GM12878 (cell line): ENCODE measurements around the gene CFAP90. TPM values are rescaled to one million over a fixed set of nuclear protein-coding genes. Genes with fewer than 3 reads are reported as not detected.

Experiments
- ATAC-seq: fragments of 200-7000 bp; cut with Tn5 transposase; 3 replicates; pipeline ENCODE4 v1.9.1; 2020; ENCODE audit warnings: mild to moderate bottlenecking, moderate library complexity
- BruUV-seq: library from RNA; stranded (reverse); fragments of 400-500 nt; replicated peaks from 2 replicates; lab custom pipeline; 2021; lab: Mats Ljungman, UMichigan
- CTCF ChIA-PET: fragments of 300-600 bp; sonication (Branson Sonifier 250); formaldehyde crosslinking; extraction: SDS; loops from one replicate; lab custom pipeline; 2021; ENCODE audit warnings: inconsistent platforms; lab: Yijun Ruan, JAX
- POLR2A ChIA-PET: fragments of 350-600 bp; formaldehyde crosslinking; extraction: SDS; loops from one replicate; lab custom pipeline; 2021; ENCODE audit warnings: inconsistent platforms; lab: Charles Lee
- RAD21 ChIA-PET: fragments of 300-600 bp; sonication (Branson Sonifier 250); formaldehyde crosslinking; loops from one replicate; lab custom pipeline; 2023; ENCODE audit warnings: antibody characterized with exemption; ENCODE audit not compliant: unreplicated experiment; lab: Charles Lee
- SMC1A ChIA-PET: fragments of 300-600 bp; sonication (Branson Sonifier 250); formaldehyde crosslinking; loops from one replicate; lab custom pipeline; 2023; ENCODE audit not compliant: unreplicated experiment, uncharacterized antibody; lab: Charles Lee
- DNase-seq: peaks from one replicate; pipeline ENCODE4 v3.0.0-alpha.2; 2011; ENCODE audit warnings: low read depth, low spot score
- FAIRE-seq: peaks from 3 replicates; lab custom pipeline; 2011; peaks lifted over from hg19 to GRCh38; lab: Jason Lieb, UNC
- H2AFZ ChIP-seq: 2 replicates; pipeline ENCODE4 v1.6.0; 2011; ENCODE audit warnings: low read depth, low read length, control low read depth; ENCODE audit not compliant: control insufficient read depth
- H3K27ac ChIP-seq: 2 replicates; pipeline ENCODE4 v1.5.1; 2011; ENCODE audit warnings: control low read depth; ENCODE audit not compliant: control insufficient read depth, insufficient read depth
- H3K27me3 ChIP-seq, 2 experiments: replicated peaks in 1 of 2; 2 replicates each; pipeline versions ENCODE4 v1.6.0 to v1.6.1; 2011; ENCODE audit warnings: low read length in 1 of 2; ENCODE audit not compliant: control insufficient read depth in 2 of 2, insufficient read depth in 2 of 2
- H3K36me3 ChIP-seq, 2 experiments: 2 replicates each; pipeline ENCODE4 v1.5.1; 2011; ENCODE audit warnings: low read length in 1 of 2; ENCODE audit not compliant: control insufficient read depth in 2 of 2, insufficient read depth in 2 of 2
- H3K4me1 ChIP-seq: 2 replicates; pipeline ENCODE4 v1.6.1; 2011; ENCODE audit warnings: mild to moderate bottlenecking, low read length, moderate library complexity, mixed read lengths; ENCODE audit not compliant: control insufficient read depth, insufficient read depth
- H3K4me2 ChIP-seq: 2 replicates; pipeline ENCODE4 v1.6.0; 2011; ENCODE audit warnings: control low read depth; ENCODE audit not compliant: control insufficient read depth, insufficient read depth
- H3K4me3 ChIP-seq: fragments of 200-600 bp; sonication (generic); 2 replicates; pipeline ENCODE4 v1.5.1; 2016
- H3K79me2 ChIP-seq: 2 replicates; pipeline ENCODE4 v1.6.0; 2011; ENCODE audit warnings: low read length; ENCODE audit not compliant: control insufficient read depth, insufficient read depth
- H3K9ac ChIP-seq: 2 replicates; pipeline ENCODE4 v1.8.0; 2011; ENCODE audit warnings: low read length, control low read depth, mixed read lengths; ENCODE audit not compliant: control insufficient read depth, insufficient read depth
- H3K9me3 ChIP-seq: replicated peaks from 3 replicates; pipeline ENCODE4 v1.5.1; 2011; ENCODE audit warnings: mild to moderate bottlenecking, low read length; ENCODE audit not compliant: control insufficient read depth, insufficient read depth
- H4K20me1 ChIP-seq: 2 replicates; pipeline ENCODE4 v1.6.0; 2011; ENCODE audit not compliant: control insufficient read depth, insufficient read depth
- BRCA1 ChIP-seq: IDR thresholded peaks from 2 replicates; pipeline ENCODE4 v1.6.1; 2011; ENCODE audit warnings: low read depth, low read length, improper control_type of control experiment
- CBX3 ChIP-seq: fragments of 200-600 bp; sonication (generic); IDR thresholded peaks from 2 replicates; pipeline ENCODE4 v1.6.1; 2016; ENCODE audit warnings: low read depth, borderline replicate concordance
- CEBPB ChIP-seq, 2 experiments: fragments of 150-350 bp in 1 of 2; IDR thresholded peaks; 2 replicates each; pipeline ENCODE4 v1.6.1; 2012 to 2014; ENCODE audit warnings: low read depth in 2 of 2, low read length in 2 of 2, borderline replicate concordance in 1 of 2, inconsistent platforms in 1 of 2
- CHD1 ChIP-seq: IDR thresholded peaks from 2 replicates; pipeline ENCODE4 v1.6.1; 2012; ENCODE audit warnings: low read depth, low read length, improper control_type of control experiment
- CHD2 ChIP-seq: IDR thresholded peaks from 2 replicates; pipeline ENCODE4 v1.6.1; 2011; ENCODE audit warnings: low read depth, low read length, improper control_type of control experiment, borderline replicate concordance
- CREM ChIP-seq: IDR thresholded peaks from 2 replicates; pipeline ENCODE4 v1.6.1; 2014; ENCODE audit warnings: antibody characterized with exemption, low read depth
- FOXK2 ChIP-seq: fragments of 450-650 bp; IDR thresholded peaks from 2 replicates; pipeline ENCODE4 v1.6.1; 2017; ENCODE audit warnings: mild to moderate bottlenecking, moderate library complexity
- JUNB ChIP-seq: IDR thresholded peaks from 2 replicates; pipeline ENCODE4 v1.6.1; 2016; ENCODE audit warnings: antibody characterized with exemption, mild to moderate bottlenecking
- MEF2B ChIP-seq: fragments of 450-650 bp; IDR thresholded peaks from 2 replicates; pipeline ENCODE4 v1.6.1; 2018; ENCODE audit warnings: mild to moderate bottlenecking, moderate library complexity; ENCODE audit not compliant: partially characterized antibody, poor library complexity, severe bottlenecking
- POLR2AphosphoS2 ChIP-seq: IDR thresholded peaks from 2 replicates; pipeline ENCODE4 v1.6.1; 2011; ENCODE audit warnings: low read depth, mild to moderate bottlenecking, low read length, improper control_type of control experiment, moderate library complexity
- SRF ChIP-seq, 2 experiments: IDR thresholded peaks; 2 replicates each; pipeline ENCODE4 v1.6.1; 2011; ENCODE audit warnings: low read depth in 2 of 2, low read length in 2 of 2, mild to moderate bottlenecking in 1 of 2, moderate library complexity in 1 of 2
- SUPT20H ChIP-seq: IDR thresholded peaks from 2 replicates; pipeline ENCODE4 v1.6.1; 2011; ENCODE audit warnings: low read depth, mild to moderate bottlenecking, low read length, moderate library complexity, borderline replicate concordance; ENCODE audit not compliant: control insufficient read depth
- TAF1 ChIP-seq: IDR thresholded peaks from 2 replicates; pipeline ENCODE4 v1.6.1; 2011; ENCODE audit warnings: mild to moderate bottlenecking, low read depth, low read length, borderline replicate concordance
- WGBS: methylation state at CpG from one replicate; pipeline ENCODE4 v1.1.6; 2016; ENCODE audit warnings: low lambda C conversion rate; ENCODE audit not compliant: insufficient replicate concordance, insufficient coverage; ENCODE audit errors: missing lambda C conversion rate; 5-methylcytosine and 5-hydroxymethylcytosine counted together
- in situ Hi-C: fragments of 300-500 bp; cut with MboI; formaldehyde crosslinking; loops from 9 replicates; pipeline ENCODE4 v1.14.3; 2018; ENCODE audit warnings: mixed read lengths
- intact Hi-C: fragments of 100-400 bp; cut with micrococcal nuclease; formaldehyde crosslinking; loops from one replicate; pipeline ENCODE4 v1.14.2; 2022; ENCODE audit not compliant: unreplicated experiment
- polyA plus RNA-seq, 11 experiments: library from polyadenylated mRNA; depleted of rRNA in 4 of 11; unstranded in 6 of 11; stranded (reverse) in 5 of 11; fragments of >200 nt; fragmentation: Nextera tagmentation in 4 of 11; fragmentation: Illumina TruSeq in 1 of 11; extraction: Ambion mirVana in 4 of 11; extraction: Trizol in 1 of 11; gene quantifications; 1 replicate in 1 of 11; 2 replicates in 10 of 11; pipeline versions ENCODE4 v1.2.1 to v1.2.3, GENCODE V29; 2011 to 2016; ENCODE audit warnings: inconsistent platforms in 2 of 11, missing spikeins in 2 of 11, low read depth in 1 of 11
- total RNA-seq, 4 experiments: library from RNA; depleted of rRNA in 3 of 4; stranded (reverse); fragments of >200 nt in 3 of 4; fragmentation: Illumina TruSeq in 1 of 4; extraction: Trizol in 1 of 4; gene quantifications; 2 replicates each; pipeline versions ENCODE4 v1.2.1 to v1.2.3, GENCODE V29; 2013 to 2021

Gene CFAP90
- total and polyA plus RNA-seq, 10 of the 15 experiments (the other 5 are each of a cell fraction or from before 2014, with no cell fraction given), result not detected

DNA sequence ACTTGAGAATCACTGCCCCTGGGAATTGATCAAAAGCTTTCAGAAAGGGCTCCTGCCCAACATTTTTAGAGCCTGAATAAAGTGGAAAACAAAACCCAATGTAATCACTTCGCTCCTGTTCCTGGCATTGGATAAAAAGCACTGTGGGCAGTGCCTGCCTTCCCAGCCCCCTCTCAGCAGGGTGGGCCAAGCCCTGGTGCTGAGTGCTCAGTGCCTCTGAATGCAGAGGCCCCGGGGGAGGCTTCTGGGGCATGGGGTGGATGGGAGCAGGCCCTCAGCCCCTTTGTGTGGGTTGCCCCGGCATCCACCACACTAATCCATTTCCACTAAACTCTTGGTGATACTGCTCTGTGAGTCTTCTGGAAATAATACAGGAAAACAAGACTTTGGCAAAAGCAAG is 55.6 kb downstream of the CFAP90 start:
- CTCF ChIA-PET, result interaction anchor here (0.7 to 1.9 kb wide), 5 partner anchors 9 to 39 kb away, joined by 3 to 6 read pairs (median 5); no protein-coding TSS in a partner anchor
- Histone ChIP-seq H3K9me3 (no peaks in the 10 kb centered on the region), H3K4me1 (peaks cover 20% of the 10 kb centered on the region)
- intact Hi-C loops, result no loop called here
- ATAC-seq, result no peak
- no peak for TF ChIP-seq CEBPB (IDR thresholded peaks at IDR 0.05; ENCODE audit: borderline replicate concordance in 1 of 2, low read depth in 2 of 2, low read length in 2 of 2)
- TF ChIP-seq CHD2, result no peak
- no peak for TF ChIP-seq CREM
- TF ChIP-seq MEF2B, result no peak
- no peak for TF ChIP-seq TAF1
- TF ChIP-seq SRF (IDR thresholded peaks at IDR 0.05; ENCODE audit: low read depth in 2 of 2, low read length in 2 of 2), result no peak
- no peak for TF ChIP-seq CBX3
- TF ChIP-seq FOXK2, result no peak
- TF ChIP-seq BRCA1, result no peak
- no peak for TF ChIP-seq SUPT20H
- TF ChIP-seq JUNB, result no peak
- TF ChIP-seq POLR2AphosphoS2, result no peak
- no peak for TF ChIP-seq CHD1
- TF ChIP-seq, all 136 proteins: peak for 0
- no peaks in the 10 kb centered on the region for H4K20me1 ChIP-seq
- H3K9ac ChIP-seq, result no peak overlapping the region
- H2AFZ ChIP-seq, result no peak overlapping the region
- no peak overlapping the region for H3K4me3 ChIP-seq
- DNase-seq (no peak), FAIRE-seq (no peak)
- no peaks in the 10 kb centered on the region for H3K79me2 ChIP-seq
- in situ Hi-C loops, result no loop called here
- 38% methylated on average over 3 of the region's 3 CpGs for WGBS
- H3K27ac ChIP-seq, result peak overlapping the region; percentile 67
- no peak overlapping the region for H3K4me2 ChIP-seq
- no peaks in the 10 kb centered on the region; a peak in 1 of 4 replicates for H3K27me3 ChIP-seq
- ChIA-PET SMC1A (interaction anchor here (1.0 to 3.7 kb wide), 5 partner anchors 12 to 27 kb away, joined by 3 to 11 read pairs (median 4); no protein-coding TSS in a partner anchor), POLR2A (interaction anchor here (1.8 kb wide), 1 partner anchor 9 kb away, joined by 4 read pairs; no protein-coding TSS in a partner anchor), RAD21 (interaction anchor here (0.8 to 4.6 kb wide), 5 partner anchors 8 to 39 kb away, joined by 3 to 32 read pairs (median 4); no protein-coding TSS in a partner anchor)
- no TSS peak for BruUV-seq
- no peaks in the 10 kb centered on the region for H3K36me3 ChIP-seq
